Effector memory CD8-positive, alpha-beta T cell (primary cell): ENCODE measurements around the gene SLC35E4.
A peak's percentile ranks its signal among the peaks of the same experiment; 100 is the strongest.

ENCODE experiments used
- ATAC-seq: fragments of 150-1000 bp; cut with Tn5 transposase; replicated peaks from 2 replicates; pipeline ENCODE4 v1.10.0; 2021; ENCODE audit warnings: mild to moderate bottlenecking, moderate library complexity
- DNase-seq, 3 experiments: peaks; one replicate each; pipeline ENCODE4 v3.0.0; 2021
- H3K27ac Mint-ChIP-seq, 2 donors: one replicate each; pipeline ENCODE4 v1.8.0; 2022; ENCODE audit warnings: mild to moderate bottlenecking in 2 of 2, mixed read lengths in 2 of 2, moderate library complexity in 2 of 2
- H3K27me3 Mint-ChIP-seq, 2 donors: one replicate each; pipeline ENCODE4 v1.8.0; 2022; ENCODE audit warnings: mixed read lengths in 2 of 2
- H3K36me3 Mint-ChIP-seq: one replicate; pipeline ENCODE4 v1.8.0; 2022; ENCODE audit warnings: mild to moderate bottlenecking, moderate library complexity, mixed read lengths; ENCODE audit not compliant: insufficient read depth
- H3K4me1 Mint-ChIP-seq, 2 donors: one replicate each; pipeline ENCODE4 v1.8.0; 2022; ENCODE audit warnings: low read depth in 2 of 2, mixed read lengths in 2 of 2
- H3K4me3 Mint-ChIP-seq, 2 donors: one replicate each; pipeline ENCODE4 v1.8.0; 2022; ENCODE audit warnings: mild to moderate bottlenecking in 2 of 2, mixed read lengths in 2 of 2, moderate library complexity in 2 of 2
- H3K9me3 Mint-ChIP-seq, 2 donors: one replicate each; pipeline ENCODE4 v1.8.0; 2022; ENCODE audit warnings: mixed read lengths in 2 of 2

The SLC35E4 gene

DNA sequence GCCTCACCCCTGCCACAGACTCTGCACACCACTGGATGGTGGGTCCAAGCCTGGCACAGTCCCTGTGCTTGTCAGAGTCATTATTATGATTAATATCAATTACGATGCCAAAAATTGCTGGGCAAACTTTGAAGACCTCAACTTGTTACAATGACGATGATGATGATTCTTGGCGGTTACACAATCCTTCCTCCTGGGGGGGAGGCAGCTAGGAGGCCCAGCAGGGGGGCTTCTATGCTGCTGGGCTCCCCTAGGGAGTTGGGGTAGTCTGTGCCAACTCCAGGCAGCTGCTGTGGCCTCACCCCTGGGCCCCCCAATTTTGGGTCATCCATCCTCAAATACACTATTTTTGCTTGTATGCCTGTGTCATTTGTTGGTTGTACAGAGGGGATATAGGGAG, 12.0 kb downstream of the SLC35E4 start:
- Mint-ChIP-seq H3K27me3 (no peaks in the 10 kb centered on the region), H3K4me1 (peaks cover 9 to 16% of the 10 kb centered on the region in 2 donors), H3K4me3 (no peak overlapping the region), H3K9me3 (no peaks in the 10 kb centered on the region), H3K36me3 (peaks cover 4% of the 10 kb centered on the region), H3K27ac (peak overlapping the region; percentile 19 to 81)
- DNase-seq (no peak), ATAC-seq (no peak)

DNA sequence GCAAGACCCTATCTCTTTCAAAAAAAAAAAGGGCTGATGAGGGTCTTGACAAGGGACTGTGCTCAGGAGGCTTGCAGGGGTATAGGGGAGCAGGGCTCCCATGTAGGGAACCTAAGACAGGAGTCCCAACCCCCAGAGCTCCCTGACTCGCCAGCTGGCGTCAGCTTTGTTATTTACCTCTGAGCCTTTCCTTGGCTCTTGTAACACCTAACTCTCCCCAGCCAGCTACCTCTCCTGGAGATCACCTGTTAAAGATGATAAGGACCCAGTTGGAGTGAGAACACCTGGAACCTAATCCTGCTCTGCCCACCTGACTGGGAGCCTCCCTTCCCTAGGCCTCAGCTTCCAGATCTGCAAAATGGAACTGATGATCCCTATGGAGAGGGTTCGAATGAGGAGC, 13.2 kb downstream of the SLC35E4 start:
- H3K27me3 Mint-ChIP-seq, result no peaks in the 10 kb centered on the region
- H3K4me3 Mint-ChIP-seq, result no peak overlapping the region
- no peak for DNase-seq
- peaks cover 4 to 10% of the 10 kb centered on the region in 2 donors for H3K4me1 Mint-ChIP-seq
- H3K9me3 Mint-ChIP-seq, result no peaks in the 10 kb centered on the region
- H3K27ac Mint-ChIP-seq, result peak overlapping the region; percentile 19 to 81
- no peak for ATAC-seq
- peaks cover 4% of the 10 kb centered on the region for H3K36me3 Mint-ChIP-seq

DNA sequence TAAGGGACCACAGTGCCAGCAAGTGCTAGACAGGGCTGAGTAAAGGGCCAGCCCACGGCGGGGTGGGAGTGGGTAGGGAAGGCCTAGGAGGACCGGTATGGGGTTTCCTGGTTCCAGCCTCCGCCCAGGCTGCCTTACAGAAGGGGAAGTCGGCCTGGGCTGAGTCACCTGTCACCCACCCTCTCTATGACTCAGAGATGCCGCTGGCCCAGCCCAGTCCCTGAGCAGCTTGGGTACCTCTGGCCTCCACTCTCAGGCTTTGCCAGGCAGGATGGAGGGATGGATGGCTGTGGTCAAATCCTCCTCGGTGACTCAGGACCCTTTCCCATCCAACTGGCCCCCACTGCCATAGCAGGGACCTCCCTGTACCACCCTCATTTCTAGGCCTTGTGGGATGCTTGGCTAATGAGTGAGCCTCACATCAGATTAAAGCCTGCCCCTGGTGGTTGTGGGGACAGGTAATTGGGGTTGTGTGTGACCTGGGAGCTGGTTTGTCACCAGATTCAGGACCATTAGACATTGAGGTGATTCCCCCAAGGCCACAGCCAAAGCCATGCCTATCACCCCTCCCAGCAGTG, 13.9 kb downstream of the SLC35E4 start:
- H3K9me3 Mint-ChIP-seq, result no peaks in the 10 kb centered on the region
- ATAC-seq (peak; percentile 97), DNase-seq (peak; percentile 31 to 34 (median 33))
- H3K27me3 Mint-ChIP-seq, result no peaks in the 10 kb centered on the region
- no peak overlapping the region for H3K4me3 Mint-ChIP-seq
- H3K27ac Mint-ChIP-seq, result peak overlapping the region; percentile 19 to 81
- peaks cover 7% of the 10 kb centered on the region for H3K36me3 Mint-ChIP-seq
- H3K4me1 Mint-ChIP-seq, result peaks cover 4 to 11% of the 10 kb centered on the region in 2 donors

DNA sequence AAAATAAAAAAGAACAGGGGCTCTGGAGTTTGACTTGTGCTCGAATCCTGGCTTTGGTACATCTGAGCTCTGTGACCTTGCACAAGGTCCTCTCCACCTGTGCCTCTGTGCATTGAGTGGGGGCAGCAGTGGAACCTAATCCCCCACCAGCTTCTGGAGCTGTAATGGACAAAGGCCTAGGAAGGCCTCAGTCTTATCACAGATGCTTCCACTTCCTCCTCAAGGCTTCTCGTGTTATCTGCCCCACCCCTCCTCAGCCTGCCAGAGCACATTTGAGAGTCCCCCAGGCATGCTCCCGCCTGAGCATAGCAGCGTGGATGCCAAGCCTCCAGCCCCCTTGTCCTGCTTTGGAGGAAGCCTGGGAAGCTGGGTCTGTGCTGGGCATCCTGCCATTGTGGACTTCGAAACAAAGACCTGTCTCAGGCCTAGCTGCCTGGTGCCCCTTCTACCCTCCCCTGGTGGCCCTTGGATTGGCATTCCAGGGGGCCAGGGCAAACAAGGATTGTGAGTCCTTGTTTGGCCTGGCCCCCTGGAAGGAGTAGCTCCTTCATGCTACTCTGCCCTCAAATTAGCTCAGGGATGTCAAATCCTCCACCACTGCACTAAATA, 15.0 kb downstream of the SLC35E4 start:
- H3K27ac Mint-ChIP-seq, result peak overlapping the region; percentile 25 to 81
- H3K27me3 Mint-ChIP-seq, result no peaks in the 10 kb centered on the region
- peaks cover 7% of the 10 kb centered on the region for H3K36me3 Mint-ChIP-seq
- peaks cover 4 to 11% of the 10 kb centered on the region in 2 donors for H3K4me1 Mint-ChIP-seq
- ATAC-seq, result no peak
- DNase-seq, result no peak
- H3K9me3 Mint-ChIP-seq, result no peaks in the 10 kb centered on the region
- H3K4me3 Mint-ChIP-seq, result no peak overlapping the region

DNA sequence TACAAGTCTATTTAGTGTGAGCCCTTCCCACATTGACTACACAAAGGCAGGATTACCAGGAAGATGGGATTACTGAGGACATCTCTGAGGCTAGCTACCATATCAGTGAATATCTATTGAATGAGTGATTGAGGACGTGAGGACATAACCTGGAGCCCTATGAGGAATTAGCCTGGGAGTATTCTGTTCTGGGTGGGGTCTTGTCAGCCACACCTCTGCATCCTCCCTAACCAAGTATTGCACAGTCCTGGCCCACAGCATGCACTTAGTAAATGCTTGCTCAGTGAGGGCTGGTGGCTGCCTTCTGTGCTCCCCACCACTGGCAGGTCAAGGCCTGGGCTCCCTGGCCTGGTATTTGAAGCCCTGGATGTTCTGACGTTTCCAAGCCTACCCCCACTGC, 17.3 kb downstream of the SLC35E4 start:
- H3K36me3 Mint-ChIP-seq, result peaks cover 7% of the 10 kb centered on the region
- ATAC-seq (no peak), DNase-seq (no peak)
- peaks cover 4 to 11% of the 10 kb centered on the region in 2 donors for H3K4me1 Mint-ChIP-seq
- no peaks in the 10 kb centered on the region for H3K27me3 Mint-ChIP-seq
- H3K4me3 Mint-ChIP-seq, result no peak overlapping the region
- H3K9me3 Mint-ChIP-seq, result no peaks in the 10 kb centered on the region
- H3K27ac Mint-ChIP-seq, result no peak overlapping the region

DNA sequence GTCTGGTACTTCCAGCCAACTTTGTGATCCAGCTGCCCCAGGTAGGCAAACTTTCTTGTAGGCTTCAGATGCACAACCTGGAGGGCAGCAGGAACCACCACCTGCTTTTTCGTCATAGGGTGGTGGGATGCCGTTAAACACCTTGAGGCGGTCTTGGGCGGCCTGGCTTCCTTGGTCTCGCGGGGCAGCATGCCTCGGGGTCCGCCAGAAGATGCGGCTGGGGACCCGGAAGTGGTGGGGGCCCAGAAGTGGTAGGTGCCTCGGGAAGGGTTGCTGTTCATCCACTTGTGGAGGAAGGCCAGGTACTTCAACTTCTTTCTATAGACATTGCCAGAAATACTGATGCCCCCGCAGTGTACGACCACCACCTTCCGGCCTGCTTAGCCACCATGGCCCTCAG, 18.8 kb downstream of the SLC35E4 start:
- ATAC-seq, result no peak
- H3K9me3 Mint-ChIP-seq, result no peaks in the 10 kb centered on the region
- peaks cover 4 to 7% of the 10 kb centered on the region in 2 donors for H3K4me1 Mint-ChIP-seq
- no peak overlapping the region for H3K27ac Mint-ChIP-seq
- peaks cover 18% of the 10 kb centered on the region for H3K36me3 Mint-ChIP-seq
- no peak for DNase-seq
- H3K4me3 Mint-ChIP-seq, result no peak overlapping the region
- H3K27me3 Mint-ChIP-seq, result no peaks in the 10 kb centered on the region

DNA sequence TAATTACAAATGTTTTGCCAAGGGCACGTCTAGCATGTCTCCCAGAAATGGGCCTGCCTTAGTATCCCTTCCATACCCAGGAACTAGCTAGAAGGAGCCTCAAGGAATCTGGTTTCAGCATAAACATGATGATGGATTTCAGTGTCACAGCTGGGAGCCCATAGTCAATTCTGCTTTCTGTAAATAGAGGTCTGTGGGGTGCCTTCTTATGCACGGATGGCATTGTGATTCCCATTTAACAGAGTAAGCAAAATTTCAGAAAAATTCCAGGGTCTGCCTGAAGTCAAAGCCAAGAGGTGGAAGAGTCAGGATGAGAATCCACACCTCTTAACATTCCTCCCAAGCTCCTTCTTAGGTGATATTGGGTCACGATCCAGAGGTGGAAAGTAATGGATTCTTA, 20.0 kb downstream of the SLC35E4 start:
- no peak for ATAC-seq
- DNase-seq, result no peak
- H3K4me1 Mint-ChIP-seq, result peaks cover 0 to 3% of the 10 kb centered on the region in 2 donors
- H3K36me3 Mint-ChIP-seq, result peaks cover 17% of the 10 kb centered on the region
- no peak overlapping the region for H3K27ac Mint-ChIP-seq
- H3K9me3 Mint-ChIP-seq, result no peaks in the 10 kb centered on the region
- no peak overlapping the region for H3K4me3 Mint-ChIP-seq
- H3K27me3 Mint-ChIP-seq, result no peaks in the 10 kb centered on the region

DNA sequence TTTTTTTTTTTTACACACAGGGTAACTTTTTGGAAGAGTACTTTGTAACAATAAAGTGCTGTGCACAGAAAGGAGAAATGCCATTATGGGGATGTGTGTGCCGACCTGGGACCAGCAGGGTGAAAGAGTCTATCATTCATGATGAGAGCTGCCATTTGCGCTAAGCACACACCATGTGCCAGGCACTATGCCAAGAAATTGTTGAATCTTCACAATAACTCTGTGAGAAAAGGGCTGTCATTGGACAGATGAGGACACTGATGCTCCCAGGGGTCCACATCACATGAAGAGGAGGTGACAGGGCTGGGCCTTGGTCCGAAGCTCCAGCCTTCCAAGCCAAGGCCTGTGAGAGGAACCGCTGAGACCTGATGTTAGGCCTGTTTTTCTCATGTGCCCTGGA, 26.5 kb downstream of the SLC35E4 start:
- no peak for ATAC-seq
- Mint-ChIP-seq H3K9me3 (no peaks in the 10 kb centered on the region), H3K36me3 (peaks cover 42% of the 10 kb centered on the region), H3K27ac (no peak overlapping the region), H3K4me3 (no peak overlapping the region), H3K27me3 (no peaks in the 10 kb centered on the region), H3K4me1 (peaks cover 19 to 20% of the 10 kb centered on the region in 2 donors)
- DNase-seq, result no peak

DNA sequence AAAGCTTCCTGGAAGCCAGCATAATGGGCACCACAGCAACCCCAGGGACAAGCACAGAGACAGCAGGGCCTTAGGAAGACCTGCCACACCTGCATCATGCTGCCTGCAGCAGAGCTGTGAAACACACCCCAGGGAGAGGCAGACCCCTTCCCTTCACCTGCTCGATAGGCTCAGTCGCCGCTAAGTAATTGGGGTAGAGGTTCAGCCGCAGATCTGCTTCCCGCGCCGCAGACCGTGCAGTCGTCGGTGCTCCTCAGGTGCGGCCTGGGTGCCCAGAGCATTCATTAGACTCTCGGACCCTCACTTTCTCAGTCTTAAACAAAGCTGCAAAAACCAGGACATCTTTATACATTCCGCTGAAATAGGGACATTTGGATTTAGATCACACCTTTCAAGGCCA, 29.2 kb downstream of the SLC35E4 start:
- no peak overlapping the region for H3K4me3 Mint-ChIP-seq
- H3K36me3 Mint-ChIP-seq, result peaks cover 46% of the 10 kb centered on the region

DNA sequence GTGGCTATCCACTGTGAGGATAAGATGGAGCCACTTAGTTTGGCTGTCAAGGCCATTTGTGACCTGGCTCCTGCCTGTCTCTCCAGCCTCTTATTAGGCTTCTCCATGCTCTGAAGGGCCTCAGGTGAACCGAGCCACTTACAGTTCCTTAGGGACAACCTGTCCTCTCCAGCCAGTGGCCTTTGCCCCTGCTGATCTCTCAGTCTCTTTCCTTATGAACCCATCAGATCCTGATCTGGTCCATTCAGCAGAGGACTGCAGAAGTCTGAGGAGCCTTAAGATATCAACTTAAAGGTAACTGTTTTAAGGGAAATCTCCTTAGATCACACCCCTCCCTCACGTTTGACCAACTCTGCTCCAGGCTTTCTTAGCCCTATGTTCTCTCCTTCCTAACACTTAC, 29.7 kb downstream of the SLC35E4 start:
- Mint-ChIP-seq H3K4me1 (peaks cover 25 to 31% of the 10 kb centered on the region in 2 donors), H3K4me3 (peak overlapping the region in 1 of 2 donors; percentile 42), H3K27me3 (no peaks in the 10 kb centered on the region), H3K27ac (peak overlapping the region in 1 of 2 donors; percentile 38), H3K9me3 (no peaks in the 10 kb centered on the region), H3K36me3 (peaks cover 45% of the 10 kb centered on the region)
- no peak for DNase-seq
- ATAC-seq, result no peak

More for the DNA sequence above, 29.2 kb downstream of the SLC35E4 start:
- H3K4me1 Mint-ChIP-seq, result peaks cover 25 to 31% of the 10 kb centered on the region in 2 donors
- no peak for DNase-seq
- no peaks in the 10 kb centered on the region for H3K9me3 Mint-ChIP-seq
- no peak overlapping the region for H3K27ac Mint-ChIP-seq
- H3K27me3 Mint-ChIP-seq, result no peaks in the 10 kb centered on the region
- ATAC-seq, result no peak

DNA sequence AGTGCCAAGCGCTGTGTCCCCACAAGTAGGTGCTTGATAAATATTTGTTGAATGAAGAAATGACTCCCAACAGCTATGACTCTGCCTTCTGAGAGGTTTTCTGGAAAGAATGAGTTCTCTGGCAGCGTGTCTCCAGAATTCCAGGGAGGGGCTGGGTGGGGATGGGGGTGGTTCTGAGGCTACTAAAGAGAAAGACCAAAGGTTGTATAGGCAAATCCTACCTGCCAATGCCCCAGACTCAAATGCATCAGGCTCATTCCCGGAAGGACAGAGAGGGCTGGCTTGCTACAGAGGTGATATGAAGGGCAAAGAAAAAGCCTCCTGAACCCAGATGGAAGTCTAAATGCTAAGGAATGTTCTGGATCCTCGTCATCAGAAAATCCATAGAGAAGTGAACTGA, 30.2 kb downstream of the SLC35E4 start:
- H3K4me1 Mint-ChIP-seq, result peaks cover 25 to 31% of the 10 kb centered on the region in 2 donors
- DNase-seq, result no peak
- ATAC-seq, result no peak
- H3K36me3 Mint-ChIP-seq, result peaks cover 42% of the 10 kb centered on the region
- H3K4me3 Mint-ChIP-seq, result peak overlapping the region; percentile 81 to 90
- H3K9me3 Mint-ChIP-seq, result no peaks in the 10 kb centered on the region
- no peaks in the 10 kb centered on the region for H3K27me3 Mint-ChIP-seq
- H3K27ac Mint-ChIP-seq, result peak overlapping the region in 1 of 2 donors; percentile 38

DNA sequence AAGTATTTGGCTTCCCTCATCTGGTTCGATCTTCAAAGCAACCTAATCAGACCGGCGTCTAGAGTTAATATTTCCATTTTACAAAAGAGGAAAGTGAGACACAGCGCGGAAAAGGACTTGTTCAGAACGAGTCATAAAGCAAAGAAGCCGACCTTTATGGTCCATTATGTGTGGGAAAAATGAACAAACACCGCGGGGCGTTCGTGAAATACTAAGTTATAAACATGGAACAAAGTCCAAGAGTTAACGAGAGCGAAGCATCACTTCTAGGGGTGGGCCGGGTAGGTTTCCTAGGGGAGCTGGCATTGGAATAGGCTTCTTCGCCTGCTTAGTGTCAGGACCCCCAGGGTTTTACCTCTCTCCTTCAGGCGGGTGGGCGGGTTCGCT, 31.5 kb downstream of the SLC35E4 start:
- H3K4me1 Mint-ChIP-seq, result peaks cover 25 to 31% of the 10 kb centered on the region in 2 donors
- peak overlapping the region; percentile 81 to 90 for H3K4me3 Mint-ChIP-seq
- H3K36me3 Mint-ChIP-seq, result peaks cover 38% of the 10 kb centered on the region
- DNase-seq, result peak in 1 of 3 experiments; percentile 3
- no peaks in the 10 kb centered on the region for H3K9me3 Mint-ChIP-seq
- ATAC-seq, result no peak
- H3K27me3 Mint-ChIP-seq, result no peaks in the 10 kb centered on the region
- H3K27ac Mint-ChIP-seq, result peak overlapping the region; percentile 90 to 92

DNA sequence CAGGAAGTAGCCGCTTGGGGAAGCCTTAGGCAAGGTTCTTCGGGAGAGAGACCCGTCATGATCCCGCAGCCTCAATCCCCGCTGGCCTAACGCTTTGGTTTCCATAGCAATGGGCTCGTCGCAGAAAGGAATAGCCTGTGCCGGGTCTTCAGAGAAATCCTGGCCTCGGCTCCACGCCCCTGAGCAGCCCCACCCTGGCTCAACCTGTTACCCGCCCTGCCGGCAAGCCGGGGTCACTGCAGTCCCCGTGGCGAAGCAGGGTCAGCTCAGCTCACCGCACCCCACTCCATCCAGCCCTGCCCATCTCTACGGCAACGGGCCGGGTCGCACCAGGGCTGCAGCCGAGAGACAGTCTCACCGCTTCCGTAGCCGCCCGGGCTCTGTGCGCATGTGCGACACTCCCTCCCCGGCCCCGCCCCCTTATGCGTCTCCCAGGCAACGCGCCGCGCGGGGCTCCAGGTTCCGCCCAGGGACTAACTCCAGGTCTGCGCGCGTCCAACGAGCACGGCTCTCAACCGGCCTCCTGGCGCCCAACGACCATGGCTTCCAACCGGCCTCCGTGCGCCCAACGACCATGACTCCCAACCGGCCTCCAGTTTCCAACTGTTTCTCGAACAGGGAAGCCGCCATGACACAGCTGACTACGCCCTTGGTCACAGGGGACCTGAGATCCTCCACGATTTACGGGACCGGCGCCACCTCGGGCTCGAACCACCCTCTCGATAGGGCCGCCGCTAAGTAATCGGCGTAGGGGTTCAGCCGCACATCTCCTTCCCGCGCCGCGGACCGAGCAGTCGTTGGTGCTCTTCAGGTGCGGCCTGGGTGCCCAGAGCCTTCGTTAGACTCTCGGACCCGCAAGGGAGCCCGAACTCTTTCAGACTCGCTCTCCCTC, 32.2 kb downstream of the SLC35E4 start, which contains the start of gene DUSP18:
TSS of gene DUSP18 (minus strand) at position 382 of the 892 bp plus-strand sequence. CDS start 3,872 bp downstream, outside the sequence.
- H3K27me3 Mint-ChIP-seq, result no peaks in the 10 kb centered on the region
- peak within 1 kb of the TSS; percentile 90 to 92 for H3K27ac Mint-ChIP-seq
- peaks cover 25 to 28% of the 10 kb centered on the region in 2 donors for H3K4me1 Mint-ChIP-seq
- DNase-seq (peak; percentile 91 to 94 (median 93)), ATAC-seq (peak; percentile 96)
- peak within 1 kb of the TSS; percentile 81 to 90 for H3K4me3 Mint-ChIP-seq
- peaks cover 31% of the 10 kb centered on the region for H3K36me3 Mint-ChIP-seq
- no peaks in the 10 kb centered on the region for H3K9me3 Mint-ChIP-seq
